SK-N-SH treated with all-trans-retinoic acid at 6 μM for 48 hours (cell line): ENCODE data around the gene PSEN1.

Experiments used
- ATAC-seq: fragments of 200-7000 bp; cut with Tn5 transposase; 3 replicates; pipeline ENCODE4 v1.9.1; 2020; ENCODE audit warnings: mild to moderate bottlenecking, moderate library complexity
- ARNTL ChIP-seq: fragments of 450-650 bp; formaldehyde crosslinking; IDR thresholded peaks from 2 replicates; pipeline ENCODE4 v1.5.0; 2020; ENCODE audit warnings: low read depth, mild to moderate bottlenecking, moderate library complexity, borderline replicate concordance
- BACH2 ChIP-seq: fragments of 250-450 bp; sonication (Bioruptor Pico); IDR thresholded peaks from 2 replicates; pipeline ENCODE4 v1.9.0; 2021; ENCODE audit warnings: mild to moderate bottlenecking, borderline replicate concordance
- CREB5 ChIP-seq: fragments of 250-450 bp; sonication (Bioruptor Pico); IDR thresholded peaks from 2 replicates; pipeline ENCODE4 v1.5.1; 2020; ENCODE audit warnings: low read depth, mild to moderate bottlenecking, moderate library complexity
- CSDC2 ChIP-seq: fragments of 250-450 bp; sonication (Bioruptor Pico); IDR thresholded peaks from 2 replicates; pipeline ENCODE4 v1.5.0; 2020; ENCODE audit warnings: mild to moderate bottlenecking, moderate library complexity
- CSRNP3 ChIP-seq: fragments of 250-450 bp; sonication (Bioruptor Pico); IDR thresholded peaks from 2 replicates; pipeline ENCODE4 v1.5.1; 2021; ENCODE audit warnings: mild to moderate bottlenecking, moderate library complexity
- ESRRG ChIP-seq: fragments of 250-450 bp; sonication (Bioruptor Pico); IDR thresholded peaks from 2 replicates; pipeline ENCODE4 v1.6.1; 2021; ENCODE audit warnings: mild to moderate bottlenecking
- GLIS3 ChIP-seq: fragments of 250-450 bp; sonication (Bioruptor Pico); IDR thresholded peaks from 2 replicates; pipeline ENCODE4 v1.5.0; 2020; ENCODE audit warnings: mild to moderate bottlenecking, moderate library complexity
- PATZ1 ChIP-seq: fragments of 250-450 bp; sonication (Bioruptor Pico); IDR thresholded peaks from 2 replicates; pipeline ENCODE4 v1.8.0; 2020; ENCODE audit warnings: mild to moderate bottlenecking, moderate library complexity, borderline replicate concordance
- POU6F1 ChIP-seq: fragments of 250-450 bp; sonication (Bioruptor Pico); IDR thresholded peaks from 2 replicates; pipeline ENCODE4 v1.8.0; 2021; ENCODE audit warnings: low read depth, mild to moderate bottlenecking, moderate library complexity, borderline replicate concordance
- PPARA ChIP-seq: fragments of 250-450 bp; sonication (Bioruptor Pico); IDR thresholded peaks from 2 replicates; pipeline ENCODE4 v1.5.0; 2020; ENCODE audit warnings: mild to moderate bottlenecking, borderline replicate concordance
- RARB ChIP-seq: fragments of 250-450 bp; sonication (Bioruptor Pico); IDR thresholded peaks from 2 replicates; pipeline ENCODE4 v1.8.0; 2021; ENCODE audit warnings: mild to moderate bottlenecking, moderate library complexity
- SNAI2 ChIP-seq: fragments of 250-450 bp; sonication (Bioruptor Pico); IDR thresholded peaks from 2 replicates; pipeline ENCODE4 v1.5.0; 2020; ENCODE audit warnings: mild to moderate bottlenecking, moderate library complexity
- TCF4 ChIP-seq: fragments of 250-450 bp; sonication (Bioruptor Pico); IDR thresholded peaks from 2 replicates; pipeline ENCODE4 v1.8.0; 2021; ENCODE audit warnings: mild to moderate bottlenecking, moderate library complexity, borderline replicate concordance
- TOX ChIP-seq: fragments of 250-450 bp; sonication (Bioruptor Pico); IDR thresholded peaks from 2 replicates; pipeline ENCODE4 v1.8.0; 2021; ENCODE audit warnings: mild to moderate bottlenecking, moderate library complexity, borderline replicate concordance
- TSHZ2 ChIP-seq: fragments of 250-450 bp; sonication (Bioruptor Pico); IDR thresholded peaks from 2 replicates; pipeline ENCODE4 v1.5.0; 2020; ENCODE audit warnings: mild to moderate bottlenecking, moderate library complexity
- ZFP3 ChIP-seq: fragments of 250-450 bp; sonication (Bioruptor Pico); IDR thresholded peaks from 2 replicates; pipeline ENCODE4 v1.5.0; 2020; ENCODE audit warnings: mild to moderate bottlenecking, moderate library complexity
- ZFP30 ChIP-seq: fragments of 450-650 bp; formaldehyde crosslinking; IDR thresholded peaks from 2 replicates; pipeline ENCODE4 v1.5.0; 2022; ENCODE audit warnings: mild to moderate bottlenecking, moderate library complexity
- ZNF565 ChIP-seq: fragments of 450-650 bp; formaldehyde crosslinking; conservative IDR thresholded peaks from 2 replicates; pipeline ENCODE4 v1.5.0; 2020; ENCODE audit warnings: low read depth, mild to moderate bottlenecking, moderate library complexity
- ZNF70 ChIP-seq: fragments of 450-650 bp; formaldehyde crosslinking; IDR thresholded peaks from 2 replicates; pipeline ENCODE4 v1.5.0; 2020; ENCODE audit warnings: mild to moderate bottlenecking, moderate library complexity

Gene PSEN1

GRCh38 chr14:73258845-73259611 is 122.7 kb downstream of the PSEN1 start:
- no peak for ATAC-seq
- no peak for TF ChIP-seq CSRNP3 (CRISPR knock-in tag)
- TF ChIP-seq CREB5, result no peak
- no peak for TF ChIP-seq CSDC2
- no peak for TF ChIP-seq ZFP30 (CRISPR knock-in tag)
- no peak for TF ChIP-seq TSHZ2 (CRISPR knock-in tag)
- TF ChIP-seq SNAI2 (CRISPR knock-in tag), result no peak
- TF ChIP-seq BACH2 (CRISPR knock-in tag), result no peak

- TF ChIP-seq ZNF565 (CRISPR knock-in tag) (no peak), PPARA (CRISPR knock-in tag) (no peak), ZFP3 (no peak), TSHZ2 (CRISPR knock-in tag) (no peak)
- ATAC-seq, result no peak
These were observed 123.5 kb downstream of the PSEN1 start for GRCh38 chr14:73259837-73260236.

GRCh38 chr14:73260574-73260973 is 124.3 kb downstream of the PSEN1 start:
- ATAC-seq, result no peak
- TF ChIP-seq PPARA (CRISPR knock-in tag) (no peak), BACH2 (CRISPR knock-in tag) (no peak), ARNTL (no peak), SNAI2 (CRISPR knock-in tag) (no peak), ZNF70 (CRISPR knock-in tag) (no peak), RARB (CRISPR knock-in tag) (no peak), ESRRG (CRISPR knock-in tag) (no peak), TCF4 (no peak), GLIS3 (CRISPR knock-in tag) (no peak), CSRNP3 (CRISPR knock-in tag) (no peak), TOX (no peak), CREB5 (no peak), PATZ1 (CRISPR knock-in tag) (no peak), POU6F1 (CRISPR knock-in tag) (no peak)
